Heart right ventricle (tissue), 16 donors: ENCODE results near the gene LRRN1. TPM values are rescaled to one million over a fixed set of nuclear protein-coding genes. Genes with fewer than 3 reads are reported as not detected.
A peak's percentile ranks its signal among the peaks of the same experiment; 100 is the strongest.

Experiments
- ATAC-seq, 8 donors: fragments of 200-7000 bp; cut with Tn5 transposase; one replicate each; pipeline ENCODE4 v1.9.1; 2020; ENCODE audit warnings: mild to moderate bottlenecking in 8 of 8, moderate library complexity in 8 of 8, moderate number of reproducible peaks in 1 of 8
- DNase-seq, 2 donors: peaks; one replicate each; pipeline ENCODE4 v3.0.0-alpha.2; 2020
- H3K27ac ChIP-seq, 10 donors: fragments of 200-600 bp; sonication (generic) in 2 of 10; one replicate each; pipeline versions ENCODE4 v1.5.0 to v1.8.0; 2020 to 2022; ENCODE audit warnings: mild to moderate bottlenecking in 3 of 10
- H3K27me3 ChIP-seq, 7 donors: fragments of 200-600 bp; one replicate each; pipeline ENCODE4 v1.8.0; 2021 to 2022; ENCODE audit warnings: mild to moderate bottlenecking in 2 of 7
- H3K36me3 ChIP-seq, 9 donors: fragments of 200-600 bp; sonication (generic) in 1 of 9; one replicate each; pipeline versions ENCODE4 v1.5.0 to v1.8.0; 2020 to 2022; ENCODE audit warnings: mild to moderate bottlenecking in 2 of 9
- H3K4me1 ChIP-seq, 9 donors: fragments of 200-600 bp; sonication (generic) in 1 of 9; one replicate each; pipeline versions ENCODE4 v1.5.0 to v1.8.0; 2020 to 2022; ENCODE audit warnings: mild to moderate bottlenecking in 4 of 9
- H3K4me3 ChIP-seq, 10 donors: fragments of 200-600 bp; sonication (generic) in 2 of 10; one replicate each; pipeline versions ENCODE4 v1.5.0 to v1.8.0; 2020 to 2022; ENCODE audit warnings: mild to moderate bottlenecking in 7 of 10, moderate library complexity in 2 of 10
- H3K9me3 ChIP-seq, 11 donors: fragments of 200-600 bp in 10 of 11; sonication (generic) in 2 of 11; one replicate each; pipeline versions ENCODE4 v1.5.0 to v1.8.0; 2013 to 2022; ENCODE audit warnings: mild to moderate bottlenecking in 2 of 11, control low read depth in 1 of 11, moderate library complexity in 1 of 11
- WGBS, 2 donors: extraction: QIAGEN DNeasy Blood & Tissue Kit; methylation state at CpG; one replicate each; pipeline ENCODE4 v1.1.7; 2013; ENCODE audit warnings: inconsistent platforms in 1 of 2; 5-methylcytosine and 5-hydroxymethylcytosine counted together
- intact Hi-C, 10 donors: fragments of 100-400 bp; cut with DNase I; formaldehyde crosslinking; loops; one replicate each; pipeline versions ENCODE4 v1.11.1 to v1.14.2; 2022
- polyA plus RNA-seq, 2 donors: library from polyadenylated mRNA; stranded (reverse); fragments of 200-250 nt; gene quantifications; one replicate each; pipeline ENCODE4 v1.2.3, GENCODE V29; 2013
- total RNA-seq, 10 donors: library from RNA; stranded (reverse); fragmentation: NEBNext Ultra II Directional in 3 of 10; extraction: Animal tissue kit (Norgen Biotek cat#: 25700) in 3 of 10; gene quantifications; one replicate each; pipeline versions ENCODE4 v1.2.1 to v1.2.4, GENCODE V29; 2021 to 2023
- TF ChIP-seq, protein P1 (sequence below), 9 donors: fragments of 200-600 bp; sonication (generic) in 2 of 9; IDR thresholded peaks; one replicate each; pipeline versions ENCODE4 v1.5.0 to v1.8.0; 2021 to 2022; ENCODE audit warnings: antibody characterized with exemption in 9 of 9, mild to moderate bottlenecking in 5 of 9, moderate library complexity in 1 of 9
- donor health status: Arrhythmogenic right ventricular cardiomyopathy.
- donor health status: ischemic (EF 13 %, LVEDD 7.1; RV severe dilation, severe dysfunction).
- donor health status: healthy with polysubstance abuse.
- donor health status: DM: no; HTN: yes; CAD: no.
- donor health status: DM: no; HTN: no; CAD: no.
- donor health status: ischemic (EF 25% LVEDD 6.9; RV normal size, moderate dysfunction).
- donor health status: ischemic (EF 25% LVEDD 5.7; RV mildly dilated, moderate dysfunction).
- donor health status: healthy.
- donor health status: DM: yes; HTN: yes; CAD: no.
- donor health status: Ischemic cardiomyopathy.
- donor health status: ischemic (EF 35%, LVEDD 5.7; RV mildly dilated, moderate dysfunction).
- donor health status: nonischemic (EF 11% LVEDD 7.7; RV severe dilation, severe dysfunction).
- donor health status: DM: yes; HTN: yes; CAD: no.
- donor health status: PGD.
- donor health status: ischemic (EF 29% LVEDD 5.4; RV normal size, mild dysfunction).
- donor health status: nonischemic (EF 23%, LVEDD 6.1; RV moderate dilation, normal function).

The LRRN1 gene
- total and polyA plus RNA-seq, 12 donors: 0.07 to 0.26 (median 0.11) TPM; not detected in 5

DNA sequence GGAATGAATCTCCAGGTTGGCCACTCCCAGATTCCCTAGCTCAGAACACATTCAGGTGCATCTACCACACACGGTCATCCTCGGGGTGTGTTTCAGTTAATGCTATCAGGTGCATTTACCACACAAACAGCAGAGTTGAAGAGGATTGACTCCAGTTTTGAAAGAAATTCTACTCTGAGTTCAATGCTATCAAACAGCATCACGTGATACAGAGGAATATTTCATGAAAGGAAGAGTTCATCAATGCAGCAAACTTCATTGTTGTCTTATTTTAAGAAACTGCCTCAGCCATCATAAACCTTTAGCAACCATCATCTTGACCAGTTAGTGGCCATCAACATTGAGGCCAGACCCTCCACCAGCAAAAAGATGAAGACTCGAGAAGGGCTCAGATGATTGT lies 22.6 kb upstream of the LRRN1 start:
- Histone ChIP-seq H3K36me3 (peaks cover 0 to 4% (median 0%) of the 10 kb centered on the region in 9 donors), H3K9me3 (peaks cover 0 to 20% (median 9%) of the 10 kb centered on the region in 11 donors), H3K27me3 (no peaks in the 10 kb centered on the region), H3K27ac (no peak overlapping the region), H3K4me1 (no peaks in the 10 kb centered on the region), H3K4me3 (no peak overlapping the region)
- TF ChIP-seq, protein P1, sequence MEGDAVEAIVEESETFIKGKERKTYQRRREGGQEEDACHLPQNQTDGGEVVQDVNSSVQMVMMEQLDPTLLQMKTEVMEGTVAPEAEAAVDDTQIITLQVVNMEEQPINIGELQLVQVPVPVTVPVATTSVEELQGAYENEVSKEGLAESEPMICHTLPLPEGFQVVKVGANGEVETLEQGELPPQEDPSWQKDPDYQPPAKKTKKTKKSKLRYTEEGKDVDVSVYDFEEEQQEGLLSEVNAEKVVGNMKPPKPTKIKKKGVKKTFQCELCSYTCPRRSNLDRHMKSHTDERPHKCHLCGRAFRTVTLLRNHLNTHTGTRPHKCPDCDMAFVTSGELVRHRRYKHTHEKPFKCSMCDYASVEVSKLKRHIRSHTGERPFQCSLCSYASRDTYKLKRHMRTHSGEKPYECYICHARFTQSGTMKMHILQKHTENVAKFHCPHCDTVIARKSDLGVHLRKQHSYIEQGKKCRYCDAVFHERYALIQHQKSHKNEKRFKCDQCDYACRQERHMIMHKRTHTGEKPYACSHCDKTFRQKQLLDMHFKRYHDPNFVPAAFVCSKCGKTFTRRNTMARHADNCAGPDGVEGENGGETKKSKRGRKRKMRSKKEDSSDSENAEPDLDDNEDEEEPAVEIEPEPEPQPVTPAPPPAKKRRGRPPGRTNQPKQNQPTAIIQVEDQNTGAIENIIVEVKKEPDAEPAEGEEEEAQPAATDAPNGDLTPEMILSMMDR (IDR thresholded peaks at IDR 0.05): no peak
- no peak for DNase-seq
- intact Hi-C loops: no loop called here
- no peak for ATAC-seq
- WGBS, 2 donors: 90 to 92% methylated on average over 4 of the region's 4 CpGs

DNA sequence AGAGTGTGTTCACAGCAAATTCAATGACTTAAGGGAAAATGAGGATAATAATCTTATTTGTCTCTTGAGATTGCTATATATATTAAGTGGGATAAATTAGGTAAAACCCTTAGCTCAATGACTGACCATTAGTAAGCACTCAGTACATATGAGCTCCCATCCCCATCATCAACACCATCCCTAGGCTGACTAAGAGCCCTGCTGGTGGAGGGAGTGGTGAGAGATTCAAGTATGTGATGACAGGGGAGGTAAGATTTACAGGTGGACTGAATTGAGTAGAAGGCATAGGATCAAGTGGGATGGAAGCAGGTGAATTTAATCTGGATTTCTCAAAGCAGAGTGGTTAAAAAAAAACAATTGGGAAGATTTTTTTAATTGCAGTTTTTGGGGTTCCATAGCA lies 21.0 kb upstream of the LRRN1 start:
- TF ChIP-seq, protein P1 (IDR thresholded peaks at IDR 0.05): no peak
- Histone ChIP-seq H3K4me1 (no peaks in the 10 kb centered on the region), H3K4me3 (no peak overlapping the region), H3K27ac (no peak overlapping the region), H3K9me3 (peaks cover 0 to 20% (median 9%) of the 10 kb centered on the region in 11 donors), H3K36me3 (peaks cover 0 to 4% (median 0%) of the 10 kb centered on the region in 9 donors), H3K27me3 (no peaks in the 10 kb centered on the region)
- intact Hi-C loops: no loop called here
- DNase-seq (no peak), ATAC-seq (peak in 1 of 8 donors; percentile 70)

DNA sequence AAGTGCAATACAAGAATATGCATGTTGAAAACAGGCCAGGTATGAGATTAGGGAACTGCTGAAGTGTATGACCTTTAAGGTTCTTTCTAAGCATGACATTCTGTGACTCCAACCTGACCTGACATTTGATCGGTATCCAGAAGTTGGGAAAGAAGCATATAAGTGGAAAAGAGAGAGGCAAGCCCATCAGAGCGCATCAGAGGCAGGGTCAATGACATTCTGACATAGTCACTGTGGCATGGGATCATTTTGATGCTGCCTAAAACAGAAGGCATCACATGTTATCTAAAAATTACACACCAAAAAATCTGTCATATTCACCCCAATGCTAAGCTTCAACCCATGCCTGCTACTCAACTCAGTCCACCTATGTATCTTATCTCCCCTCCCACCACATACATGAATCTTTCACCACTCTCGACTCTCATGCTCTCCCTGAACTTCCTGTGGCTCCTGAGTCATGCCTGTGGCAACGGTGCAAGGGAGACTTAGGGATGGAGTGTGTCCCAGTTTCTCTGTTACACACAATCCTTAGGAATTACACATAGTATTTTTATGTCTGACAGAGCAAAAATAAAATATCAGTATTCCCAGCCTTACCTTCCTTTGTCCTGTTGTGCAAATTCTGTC lies 20.5 kb upstream of the LRRN1 start:
- Histone ChIP-seq H3K4me1 (no peaks in the 10 kb centered on the region), H3K36me3 (peaks cover 0 to 4% (median 0%) of the 10 kb centered on the region in 9 donors), H3K27me3 (no peaks in the 10 kb centered on the region), H3K4me3 (no peak overlapping the region), H3K27ac (no peak overlapping the region), H3K9me3 (peaks cover 0 to 20% (median 9%) of the 10 kb centered on the region in 11 donors)
- DNase-seq (no peak), ATAC-seq (no peak)
- intact Hi-C loops: no loop called here
- TF ChIP-seq, protein P1 (IDR thresholded peaks at IDR 0.05): no peak
- WGBS, 2 donors: 38 to 55% methylated on average over 4 of the region's 4 CpGs

DNA sequence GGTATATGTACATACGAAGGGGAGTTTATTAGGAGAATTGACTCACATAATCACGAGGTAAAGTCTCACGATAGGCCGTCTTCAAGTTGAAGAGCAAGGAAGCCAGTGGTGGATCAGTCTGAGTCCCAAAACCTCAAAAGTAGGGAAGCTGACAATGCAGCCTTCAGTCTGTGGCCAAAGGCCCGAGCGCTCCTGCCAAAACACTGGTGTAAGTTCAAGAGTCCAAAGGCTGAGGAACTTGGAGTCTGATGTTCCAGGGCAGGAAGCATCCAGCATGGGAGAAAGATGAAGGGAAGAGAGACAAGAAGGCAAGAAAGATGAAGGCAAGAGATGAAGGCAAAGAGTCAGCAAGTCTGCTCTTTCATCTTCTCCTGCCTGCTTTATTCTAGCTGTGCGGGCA lies 16.8 kb upstream of the LRRN1 start:
- DNase-seq (no peak), ATAC-seq (no peak)
- Histone ChIP-seq H3K36me3 (no peaks in the 10 kb centered on the region), H3K27me3 (no peaks in the 10 kb centered on the region), H3K9me3 (no peaks in the 10 kb centered on the region), H3K4me3 (no peak overlapping the region), H3K4me1 (no peaks in the 10 kb centered on the region), H3K27ac (no peak overlapping the region)
- intact Hi-C loops: no loop called here
- TF ChIP-seq, protein P1 (IDR thresholded peaks at IDR 0.05): no peak
- WGBS, 2 donors: 67 to 68% methylated on average over 7 of the region's 7 CpGs
